Mononuclear cell (primary cell): Measurements from ENCODE around the gene ZBTB34. TPM values are rescaled to one million over a fixed set of nuclear protein-coding genes. Genes with fewer than 3 reads are reported as not detected.

Experiments
- H3K27me3 ChIP-seq: 2 replicates; pipeline ENCODE4 v1.6.0; 2011; ENCODE audit warnings: low read length, control low read depth; ENCODE audit not compliant: insufficient read depth
- H3K4me1 ChIP-seq: 2 replicates; pipeline ENCODE4 v1.5.1; 2011; ENCODE audit warnings: mild to moderate bottlenecking, low read length, control low read depth; ENCODE audit not compliant: insufficient read depth
- H3K4me3 ChIP-seq: 2 replicates; pipeline ENCODE4 v1.5.1; 2011; ENCODE audit warnings: mild to moderate bottlenecking, low read length, moderate library complexity
- H3K9me3 ChIP-seq: 2 replicates; pipeline ENCODE4 v1.5.1; 2011; ENCODE audit warnings: low read depth, mild to moderate bottlenecking, control low read depth, low read length
- total RNA-seq: library from RNA; depleted of rRNA; stranded (reverse); fragments of >200 nt; gene quantifications from one replicate; pipeline ENCODE4 v1.2.3, GENCODE V29; 2012

The ZBTB34 gene
- total RNA-seq, 1 donor, result 10.9 TPM

DNA sequence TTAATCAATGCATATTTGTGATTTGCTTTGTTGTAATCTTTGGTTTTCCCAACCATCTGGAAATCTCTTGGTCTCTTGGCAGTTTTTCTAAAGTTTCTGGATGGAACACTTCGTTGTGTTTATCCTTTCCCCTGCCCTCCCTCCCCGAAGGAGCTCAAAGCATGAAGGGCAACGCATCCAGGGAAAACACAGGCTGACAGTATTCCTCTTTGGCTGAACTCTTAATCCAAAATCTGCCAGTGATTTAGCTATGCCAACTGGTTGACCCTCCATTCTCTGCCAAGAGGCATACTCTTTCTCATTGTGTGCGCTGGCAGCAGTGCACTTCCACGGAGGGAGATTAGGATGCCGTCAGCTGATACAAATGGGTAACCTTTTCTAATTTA lies 20.5 kb downstream of the ZBTB34 start:
- Histone ChIP-seq H3K9me3 (no peaks in the 10 kb centered on the region), H3K27me3 (no peaks in the 10 kb centered on the region), H3K4me3 (no peak overlapping the region), H3K4me1 (peaks cover 16% of the 10 kb centered on the region)

DNA sequence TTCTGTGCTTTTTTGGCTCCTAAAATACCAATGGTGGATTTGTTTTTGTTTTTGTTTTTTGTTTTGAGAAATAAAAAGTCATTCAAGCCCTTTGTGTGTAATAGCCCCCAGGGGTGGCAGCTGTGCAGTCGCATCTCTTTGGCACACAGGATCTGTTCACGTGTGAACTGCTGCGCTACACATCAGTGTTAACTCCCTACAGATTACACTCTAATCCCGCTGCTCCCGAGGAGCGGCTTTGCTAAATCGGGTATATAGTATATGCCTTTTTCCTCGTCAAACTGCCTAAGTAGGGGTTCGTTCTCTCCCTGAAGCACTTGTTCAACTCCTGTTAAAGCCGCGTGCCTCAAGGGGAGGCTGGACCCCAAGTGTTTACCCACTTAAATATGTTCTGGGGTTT lies 22.3 kb downstream of the ZBTB34 start:
- H3K4me3 ChIP-seq, result no peak overlapping the region
- H3K9me3 ChIP-seq, result no peaks in the 10 kb centered on the region
- H3K27me3 ChIP-seq, result no peaks in the 10 kb centered on the region
- peaks cover 13% of the 10 kb centered on the region for H3K4me1 ChIP-seq

DNA sequence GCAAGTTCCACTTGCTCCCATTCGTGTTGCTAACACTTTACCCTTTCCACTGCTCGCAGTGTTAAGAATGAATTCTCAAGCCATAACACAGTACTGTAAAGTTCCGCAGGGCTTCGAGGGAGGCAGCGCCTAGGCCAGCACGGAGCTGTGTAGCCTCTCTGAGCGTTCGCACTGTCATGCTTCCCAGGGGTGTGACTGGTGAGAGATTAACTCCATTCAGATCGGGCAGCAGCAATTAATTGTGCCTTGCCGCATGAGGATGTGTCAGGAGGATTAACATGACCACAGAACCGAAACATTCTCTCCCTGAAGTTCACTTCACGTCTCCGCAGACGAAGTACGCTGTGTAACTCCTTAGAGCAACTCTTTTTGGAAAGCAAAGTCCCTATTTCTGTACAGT lies 23.2 kb downstream of the ZBTB34 start:
- Histone ChIP-seq H3K4me3 (no peak overlapping the region), H3K27me3 (no peaks in the 10 kb centered on the region), H3K9me3 (no peaks in the 10 kb centered on the region), H3K4me1 (peaks cover 12% of the 10 kb centered on the region)

GRCh38 chr9:126885131-126885641 lies 24.7 kb downstream of the ZBTB34 start:
- no peak overlapping the region for H3K4me3 ChIP-seq
- no peaks in the 10 kb centered on the region for H3K9me3 ChIP-seq
- H3K27me3 ChIP-seq, result no peaks in the 10 kb centered on the region
- H3K4me1 ChIP-seq, result peaks cover 12% of the 10 kb centered on the region

GRCh38 chr9:126886034-126886822 lies 25.8 kb downstream of the ZBTB34 start:
- H3K4me1 ChIP-seq, result peaks cover 12% of the 10 kb centered on the region
- H3K9me3 ChIP-seq, result no peaks in the 10 kb centered on the region
- no peak overlapping the region for H3K4me3 ChIP-seq
- H3K27me3 ChIP-seq, result no peaks in the 10 kb centered on the region

DNA sequence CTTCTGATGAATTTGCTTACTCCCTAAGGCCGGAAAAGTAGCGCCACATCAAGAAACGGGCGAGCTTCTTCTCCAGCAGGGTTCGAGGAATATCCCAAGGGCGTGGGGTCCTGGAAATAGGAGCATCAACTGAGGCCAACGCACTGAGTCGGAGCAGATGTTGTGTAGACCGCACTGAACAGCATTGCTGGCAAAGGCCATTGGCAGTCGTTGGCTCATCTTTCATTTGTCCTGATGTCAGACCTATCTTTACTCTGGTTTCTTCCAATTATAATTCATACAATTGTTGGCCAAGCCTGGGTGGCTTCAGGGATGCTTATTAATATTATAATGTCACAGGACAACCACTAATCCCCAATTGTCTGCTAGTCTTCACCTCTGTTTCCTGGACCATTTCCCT lies 26.5 kb downstream of the ZBTB34 start:
- H3K27me3 ChIP-seq, result no peaks in the 10 kb centered on the region
- H3K9me3 ChIP-seq, result no peaks in the 10 kb centered on the region
- no peak overlapping the region for H3K4me3 ChIP-seq
- peaks cover 12% of the 10 kb centered on the region for H3K4me1 ChIP-seq

DNA sequence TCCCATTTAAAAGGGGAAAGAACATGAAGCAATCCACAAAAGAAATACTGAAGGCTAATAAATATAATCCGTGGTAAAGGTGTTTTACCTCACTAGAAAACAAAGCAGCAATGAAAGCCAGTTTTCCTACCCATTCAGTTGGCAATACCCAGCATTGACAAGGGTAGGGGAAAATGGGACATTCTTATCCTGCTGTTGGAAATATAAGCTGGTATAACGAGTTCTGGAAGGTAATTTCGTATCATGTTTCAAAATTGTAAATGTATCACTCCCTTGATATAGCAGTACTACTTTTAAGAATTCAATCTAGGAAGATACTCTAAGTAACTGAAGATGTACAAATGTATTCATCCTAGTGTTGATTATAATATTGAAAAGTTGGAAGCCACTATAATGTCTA lies 31.2 kb downstream of the ZBTB34 start:
- Histone ChIP-seq H3K9me3 (no peaks in the 10 kb centered on the region), H3K4me1 (no peaks in the 10 kb centered on the region), H3K27me3 (no peaks in the 10 kb centered on the region), H3K4me3 (no peak overlapping the region)

DNA sequence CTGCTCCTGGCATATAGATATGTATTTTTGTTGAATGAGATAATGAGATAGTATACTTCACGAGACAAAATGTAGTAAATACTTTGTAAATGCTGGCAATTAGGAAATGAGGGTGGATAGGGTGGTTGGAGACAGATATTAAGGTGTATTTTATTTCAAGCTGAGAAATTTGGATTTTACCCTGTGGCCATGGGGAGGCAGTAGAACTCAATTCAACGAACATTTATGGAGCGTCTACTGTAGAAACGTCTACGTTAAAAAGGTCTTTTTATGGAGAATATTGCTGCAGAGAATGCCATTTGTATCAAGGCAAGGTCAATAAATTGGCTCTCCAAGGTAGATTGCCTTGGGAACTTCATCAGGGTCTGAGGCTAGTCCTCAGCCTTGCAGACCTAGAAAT lies 32.6 kb downstream of the ZBTB34 start:
- no peaks in the 10 kb centered on the region for H3K4me1 ChIP-seq
- H3K27me3 ChIP-seq, result no peaks in the 10 kb centered on the region
- H3K4me3 ChIP-seq, result no peak overlapping the region
- H3K9me3 ChIP-seq, result no peaks in the 10 kb centered on the region

- no peaks in the 10 kb centered on the region for H3K4me1 ChIP-seq
- H3K27me3 ChIP-seq, result no peaks in the 10 kb centered on the region
- no peaks in the 10 kb centered on the region for H3K9me3 ChIP-seq
- H3K4me3 ChIP-seq, result no peak overlapping the region
Observed at GRCh38 chr9:126894052-126894603, 33.7 kb downstream of the ZBTB34 start.

DNA sequence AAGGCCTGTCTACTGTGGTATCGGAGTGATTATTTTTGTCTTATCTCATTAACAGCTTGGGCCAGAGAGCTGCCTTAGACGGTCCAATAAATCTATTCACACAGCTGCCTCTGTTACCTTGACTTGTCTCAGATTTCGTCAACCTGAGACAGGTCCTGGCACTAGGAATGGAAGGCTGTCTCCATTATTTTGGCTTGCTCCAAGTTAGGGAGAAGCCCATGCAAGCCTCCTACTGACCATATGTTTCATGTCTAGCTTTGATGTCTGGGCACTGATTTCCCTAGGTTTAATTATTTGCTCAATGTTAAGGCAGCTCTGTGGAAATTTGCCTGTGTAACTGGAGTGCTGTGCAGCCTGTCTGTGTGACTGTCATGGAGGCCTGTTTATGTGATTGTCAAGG lies 41.8 kb downstream of the ZBTB34 start:
- Histone ChIP-seq H3K4me3 (no peak overlapping the region), H3K9me3 (peaks cover 8% of the 10 kb centered on the region), H3K27me3 (no peaks in the 10 kb centered on the region), H3K4me1 (no peaks in the 10 kb centered on the region)

DNA sequence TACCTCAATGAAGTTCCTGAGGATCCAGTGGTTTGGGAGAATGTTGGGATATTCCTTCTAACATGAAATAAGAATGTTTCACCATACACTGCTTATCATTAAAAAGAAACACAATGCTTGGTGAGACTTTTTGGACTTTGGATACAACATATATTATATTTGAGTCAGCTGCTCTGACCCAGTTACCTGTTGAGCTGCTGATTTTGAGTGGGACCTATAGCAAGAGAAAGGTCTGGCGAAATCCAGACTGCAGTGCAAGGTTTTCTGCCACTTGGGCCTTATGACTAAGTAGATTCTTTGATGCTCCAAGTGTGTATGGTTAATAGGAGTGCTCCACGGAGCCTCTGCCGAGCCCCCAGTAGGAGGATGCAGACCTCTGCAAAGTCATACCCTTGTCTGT lies 44.1 kb downstream of the ZBTB34 start:
- Histone ChIP-seq H3K27me3 (no peaks in the 10 kb centered on the region), H3K4me1 (no peaks in the 10 kb centered on the region), H3K9me3 (peaks cover 8% of the 10 kb centered on the region), H3K4me3 (no peak overlapping the region)

DNA sequence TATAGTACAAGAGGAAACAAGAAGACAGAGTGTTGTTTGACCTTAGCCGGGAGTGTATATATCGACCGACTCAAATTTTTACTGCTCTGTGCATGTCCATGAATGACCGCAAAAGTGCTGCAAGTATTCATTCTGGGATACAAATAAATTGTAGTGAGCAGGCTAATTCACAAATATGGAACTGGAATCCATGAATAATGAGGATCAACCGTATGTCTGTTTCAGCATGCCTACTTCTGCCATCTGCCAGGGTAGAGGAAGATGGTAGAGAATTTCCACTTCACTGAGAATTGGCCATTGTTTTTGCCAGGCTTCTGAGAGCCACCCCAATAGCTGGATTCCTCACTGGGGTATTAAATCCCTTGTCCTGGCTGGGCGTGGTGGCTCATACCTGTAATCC lies 45.7 kb downstream of the ZBTB34 start:
- Histone ChIP-seq H3K4me3 (no peak overlapping the region), H3K27me3 (no peaks in the 10 kb centered on the region), H3K9me3 (peaks cover 6% of the 10 kb centered on the region), H3K4me1 (no peaks in the 10 kb centered on the region)

DNA sequence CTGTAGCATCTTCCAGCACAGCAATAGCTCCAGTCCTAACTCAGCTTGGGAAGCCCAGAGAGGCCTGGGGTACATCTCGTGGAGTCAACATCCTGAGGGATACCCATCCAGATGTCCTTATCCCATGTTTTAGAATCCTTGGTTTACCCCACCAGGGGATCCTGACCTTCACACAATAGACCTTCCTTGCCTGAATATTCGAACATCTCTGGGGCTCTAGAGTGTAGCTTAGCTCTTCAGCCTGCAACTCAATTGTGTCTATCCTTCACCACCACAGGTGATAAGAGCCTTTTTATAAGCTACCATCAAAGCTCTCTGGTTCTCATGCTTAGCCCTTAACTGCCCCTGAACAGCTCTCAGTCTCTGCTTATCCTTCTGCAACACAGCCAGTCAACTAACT lies 46.6 kb downstream of the ZBTB34 start:
- H3K9me3 ChIP-seq, result no peaks in the 10 kb centered on the region
- no peaks in the 10 kb centered on the region for H3K27me3 ChIP-seq
- no peak overlapping the region for H3K4me3 ChIP-seq
- H3K4me1 ChIP-seq, result no peaks in the 10 kb centered on the region

DNA sequence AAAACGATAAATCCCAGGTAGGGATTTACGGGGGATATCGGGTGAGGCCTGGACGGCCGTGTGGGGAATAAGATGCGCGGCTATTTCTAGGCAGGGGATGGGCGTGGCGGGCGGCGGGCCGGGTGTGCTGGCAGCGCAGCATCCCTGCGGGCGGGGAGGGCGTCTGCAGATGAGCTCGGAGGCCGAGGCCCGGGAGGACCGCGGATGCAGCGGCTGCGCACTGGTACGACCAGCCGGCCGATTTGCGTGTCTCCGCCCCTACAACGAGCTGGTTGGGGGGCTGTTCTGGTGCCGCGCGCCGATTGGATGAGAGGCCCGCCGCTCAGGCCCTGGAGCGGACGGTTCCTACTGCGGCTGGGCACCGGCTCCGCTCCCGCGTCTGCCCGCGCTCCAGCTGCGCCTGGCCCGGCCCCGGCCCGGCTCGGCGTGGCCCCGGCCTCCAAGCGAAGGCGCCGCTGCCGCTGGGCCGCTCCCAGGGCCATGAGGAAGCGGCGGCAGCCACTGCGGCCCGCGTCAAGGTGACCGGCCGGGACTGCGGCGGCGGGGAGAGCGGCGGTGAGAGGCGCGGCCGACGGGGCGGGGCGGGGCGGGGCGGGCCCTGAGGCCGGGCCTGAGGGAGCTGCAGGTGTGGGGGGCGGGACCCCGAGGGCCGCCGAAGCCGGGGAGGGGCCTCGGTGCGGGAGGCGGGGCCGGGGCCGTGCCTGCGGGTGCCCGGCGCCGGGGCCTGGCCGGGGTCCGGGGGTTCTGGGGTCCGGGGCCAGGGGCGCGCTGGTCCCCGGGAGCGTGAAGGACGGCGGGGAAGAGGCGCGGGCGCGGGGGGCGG lies 54.2 kb downstream of the ZBTB34 start, which contains the start of gene RALGPS1:
Gene RALGPS1 (plus strand): TSS at position 325 of the 823 bp plus-strand sequence. CDS start 47,508 bp downstream, outside the sequence.
- Histone ChIP-seq H3K4me3 (peak within 1 kb of the TSS; percentile 45), H3K9me3 (no peaks in the 10 kb centered on the region), H3K27me3 (no peaks in the 10 kb centered on the region), H3K4me1 (peaks cover 12% of the 10 kb centered on the region)

- no peaks in the 10 kb centered on the region for H3K27me3 ChIP-seq
- H3K9me3 ChIP-seq, result no peaks in the 10 kb centered on the region
- peaks cover 12% of the 10 kb centered on the region for H3K4me1 ChIP-seq
- no peak overlapping the region for H3K4me3 ChIP-seq
Observed at GRCh38 chr9:126915281-126915816, 54.9 kb downstream of the ZBTB34 start.
